ENCODE measurements around the gene VSIG1. TPM values are rescaled to one million over a fixed set of nuclear protein-coding genes. Genes with fewer than 3 reads are reported as not detected.

Gene VSIG1
- total and polyA plus RNA-seq, 2 of the 13 experiments (the other 11 are each of a cell fraction or from before 2014, with no cell fraction given), result 0.01 TPM; not detected in 1

GRCh38 chrX:108019382-108019875 is 25.4 kb upstream of the VSIG1 start:
- Histone ChIP-seq H3K27ac (ENCODE audit: extremely low read length, insufficient read depth, low read length) (no peak overlapping the region), H3K4me3 (replicated peaks in 1 of 3; ENCODE audit: insufficient read depth in 1 of 3, low read depth in 2 of 3, low read length in 3 of 3) (no peak overlapping the region), H3K79me2 (ENCODE audit: insufficient read depth, low read length) (no peaks in the 10 kb centered on the region), H2AFZ (ENCODE audit: low read length) (no peak overlapping the region), H3K36me3 (replicated peaks in 1 of 2; ENCODE audit: control insufficient read depth in 1 of 2, insufficient read depth in 2 of 2, low read length in 2 of 2) (no peaks in the 10 kb centered on the region), H3K9ac (ENCODE audit: insufficient read depth, low read depth, low read length) (no peak overlapping the region), H3K9me3 (ENCODE audit: low read length) (no peaks in the 10 kb centered on the region), H3K4me1 (ENCODE audit: insufficient read depth, low read length) (no peaks in the 10 kb centered on the region), H3K4me2 (ENCODE audit: low read depth, low read length) (no peak overlapping the region), H4K20me1 (ENCODE audit: insufficient read depth, low read length) (no peaks in the 10 kb centered on the region), H3K27me3 (ENCODE audit: control insufficient read depth in 1 of 2, insufficient read depth in 2 of 2, low read length in 2 of 2) (no peaks in the 10 kb centered on the region)
- DNase-seq (ENCODE audit: low spot score) (no peak), FAIRE-seq (no peak), ATAC-seq (no peak)
- intact Hi-C loops (cut with micrococcal nuclease; ENCODE audit: unreplicated experiment), result no loop called here
- in situ Hi-C loops (cut with HindIII; ENCODE audit: extremely low pct_ligation_motif_present, low pct_unique_long_range_greater_than_20kb), result no loop called here
- ChIA-PET CTCF (ENCODE audit: low intra/inter-chr PET ratio, low total read pairs) (no interaction called here), POLR2A (no interaction called here)
- BruUV-seq (replicated peaks), result no TSS peak
- no CpG with 5 or more reads among the region's 3 CpGs for whole genome bisulfite sequencing (ENCODE audit: low lambda C conversion rate)
- TF ChIP-seq ZFP36L2 (CRISPR knock-in tag; IDR thresholded peaks at IDR 0.05) (no peak), SOX13 (IDR thresholded peaks at IDR 0.05) (no peak), SOX13 (CRISPR knock-in tag; conservative IDR thresholded peaks at IDR 0.05 in 1 of 2, IDR thresholded peaks at IDR 0.05 in 1 of 2) (no peak), ZNF230 (CRISPR knock-in tag; IDR thresholded peaks at IDR 0.05) (no peak), MATR3 (CRISPR knock-in tag; IDR thresholded peaks at IDR 0.05) (no peak), PAX8 (CRISPR knock-in tag; IDR thresholded peaks at IDR 0.05; ENCODE audit: borderline replicate concordance) (no peak), ZBTB46 (CRISPR knock-in tag; IDR thresholded peaks at IDR 0.05; ENCODE audit: borderline replicate concordance) (no peak), ZMYM2 (CRISPR knock-in tag; IDR thresholded peaks at IDR 0.05) (no peak), CEBPG (CRISPR knock-in tag; IDR thresholded peaks at IDR 0.05) (no peak), ZBTB3 (CRISPR knock-in tag; IDR thresholded peaks at IDR 0.05; ENCODE audit: borderline replicate concordance, low read depth) (no peak), NCOA1 (CRISPR knock-in tag; IDR thresholded peaks at IDR 0.05) (no peak), RFX5 (IDR thresholded peaks at IDR 0.05; ENCODE audit: low read depth, low read length) (no peak), SIN3A (IDR thresholded peaks at IDR 0.05; ENCODE audit: borderline replicate concordance, low read depth, low read length) (no peak), RNF2 (conservative IDR thresholded peaks at IDR 0.05; ENCODE audit: low read depth) (no peak), ZNF160 (CRISPR knock-in tag; IDR thresholded peaks at IDR 0.05) (no peak), NFKBIZ (CRISPR knock-in tag; IDR thresholded peaks at IDR 0.05) (no peak), RFXAP (CRISPR knock-in tag; IDR thresholded peaks at IDR 0.05; ENCODE audit: borderline replicate concordance) (no peak), NFIB (CRISPR knock-in tag; IDR thresholded peaks at IDR 0.05; ENCODE audit: borderline replicate concordance) (no peak), ZNF790 (CRISPR knock-in tag; IDR thresholded peaks at IDR 0.05; ENCODE audit: borderline replicate concordance) (no peak), HOXA5 (CRISPR knock-in tag; IDR thresholded peaks at IDR 0.05) (no peak)

Measured in HepG2 (cell line).